ENCODE data around the gene TENT5C.

Gene TENT5C

DNA sequence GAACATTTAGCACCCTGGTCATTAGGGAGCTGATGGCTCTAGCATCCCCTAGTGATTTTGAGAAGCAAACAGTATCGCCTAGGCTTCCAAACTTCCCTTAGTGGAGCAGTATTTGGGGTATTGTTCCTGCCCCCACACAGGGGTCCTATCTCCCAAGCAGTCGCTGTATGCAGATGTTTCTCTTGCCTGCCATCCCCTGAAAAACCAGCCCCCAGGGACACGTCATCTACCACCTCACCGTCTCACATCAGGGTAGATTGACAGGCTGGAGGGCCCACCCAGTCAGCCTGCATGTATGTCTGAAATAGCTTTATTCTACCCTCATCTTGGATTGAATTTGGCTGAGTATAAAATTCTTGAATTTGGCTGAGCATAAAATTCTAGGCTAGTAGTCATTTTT lies 33.9 kb downstream of the TENT5C start:
- CTCF ChIA-PET, result no interaction called here
- TF ChIP-seq ARNT (IDR thresholded peaks at IDR 0.05), result no peak
- TF ChIP-seq BHLHE40 (IDR thresholded peaks at IDR 0.05; ENCODE audit: borderline replicate concordance), result no peak

DNA sequence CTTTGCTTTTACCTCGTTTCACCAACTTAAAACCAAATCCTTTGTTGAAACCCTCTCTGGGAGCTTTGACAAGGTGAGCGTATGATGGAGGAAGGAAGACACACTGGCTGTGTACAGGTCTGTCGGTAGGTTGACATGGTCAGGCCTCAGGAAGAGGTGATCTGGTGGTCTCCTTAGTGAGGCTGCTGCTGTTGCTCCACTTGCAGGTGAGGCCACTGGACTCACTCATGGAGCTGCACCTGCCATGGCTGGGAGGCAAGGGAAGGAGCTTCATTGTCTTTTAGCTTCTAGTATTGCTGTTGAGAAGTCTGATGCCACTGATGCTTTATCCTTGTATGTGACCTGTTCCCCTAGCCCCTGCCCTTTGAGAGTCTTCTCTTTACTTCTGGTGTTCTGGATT lies 35.7 kb downstream of the TENT5C start:
- TF ChIP-seq FOXM1 (IDR thresholded peaks at IDR 0.05; ENCODE audit: borderline replicate concordance) (no peak), L3MBTL2 (conservative IDR thresholded peaks at IDR 0.05) (no peak), ZNF384 (IDR thresholded peaks at IDR 0.05) (no peak), BHLHE40 (IDR thresholded peaks at IDR 0.05; ENCODE audit: borderline replicate concordance) (no peak), HDGF (IDR thresholded peaks at IDR 0.05; ENCODE audit: borderline replicate concordance) (no peak)
- ChIA-PET CTCF (no interaction called here), POLR2A (no interaction called here)
- DNase-seq (ENCODE audit: extremely low spot score), result no peak

More for the DNA sequence above, 33.9 kb downstream of the TENT5C start:
- no peak for DNase-seq (ENCODE audit: extremely low spot score)
- POLR2A ChIA-PET, result no interaction called here

- DNase-seq (ENCODE audit: extremely low spot score), result no peak
- ChIA-PET CTCF (no interaction called here), POLR2A (no interaction called here)
- no peak for TF ChIP-seq SP1 (IDR thresholded peaks at IDR 0.05)
- TF ChIP-seq HDGF (IDR thresholded peaks at IDR 0.05; ENCODE audit: borderline replicate concordance), result no peak
- no peak for TF ChIP-seq ELF4 (IDR thresholded peaks at IDR 0.05)
- TF ChIP-seq TARDBP (IDR thresholded peaks at IDR 0.05), result no peak
- no peak for TF ChIP-seq FOXM1 (IDR thresholded peaks at IDR 0.05; ENCODE audit: borderline replicate concordance)
- no peak for TF ChIP-seq CTBP1 (IDR thresholded peaks at IDR 0.05; ENCODE audit: borderline replicate concordance)
- no peak for TF ChIP-seq NFRKB (IDR thresholded peaks at IDR 0.05)
Observed at GRCh38 chr1:117642963-117643362, 37.1 kb downstream of the TENT5C start.

DNA sequence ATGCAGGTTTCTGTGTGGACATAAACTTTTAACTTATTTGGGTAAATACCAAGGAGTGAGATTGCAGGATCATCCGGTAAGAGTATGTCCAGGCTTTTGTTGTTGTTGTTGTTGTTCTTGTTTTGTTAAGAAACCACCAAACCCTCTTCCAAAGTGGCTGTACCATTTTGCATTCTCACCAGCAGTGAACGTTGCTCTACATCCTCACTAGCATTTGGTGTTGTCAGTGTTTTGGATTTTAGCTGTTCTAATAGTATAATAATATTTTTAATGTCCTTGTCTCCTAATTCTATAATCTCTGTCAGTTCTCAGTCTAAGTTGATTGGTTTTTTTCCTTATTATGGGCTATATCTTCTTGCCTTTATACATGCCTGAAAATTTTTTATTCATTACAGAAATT lies 37.8 kb downstream of the TENT5C start:
- CTCF ChIA-PET, result interaction anchor here (0.7 kb wide), 1 partner anchor 18 kb away, joined by 3 read pairs; no protein-coding TSS in a partner anchor
- POLR2A ChIA-PET, result no interaction called here
- TF ChIP-seq FOXA1 (IDR thresholded peaks at IDR 0.05) (no peak), FOXM1 (IDR thresholded peaks at IDR 0.05; ENCODE audit: borderline replicate concordance) (no peak), NFRKB (IDR thresholded peaks at IDR 0.05) (no peak), L3MBTL2 (conservative IDR thresholded peaks at IDR 0.05) (no peak), ZNF384 (IDR thresholded peaks at IDR 0.05) (no peak), SUZ12 (IDR thresholded peaks at IDR 0.05) (no peak), CTBP1 (IDR thresholded peaks at IDR 0.05; ENCODE audit: borderline replicate concordance) (no peak), LEF1 (IDR thresholded peaks at IDR 0.05; ENCODE audit: borderline replicate concordance) (no peak), ELF4 (IDR thresholded peaks at IDR 0.05) (no peak), HDGF (IDR thresholded peaks at IDR 0.05; ENCODE audit: borderline replicate concordance) (no peak), ARNT (IDR thresholded peaks at IDR 0.05) (no peak), PKNOX1 (IDR thresholded peaks at IDR 0.05) (no peak), SP1 (IDR thresholded peaks at IDR 0.05) (no peak), TARDBP (IDR thresholded peaks at IDR 0.05) (no peak)
- DNase-seq (ENCODE audit: extremely low spot score), result no peak

- ChIA-PET CTCF (no interaction called here), POLR2A (no interaction called here)
- DNase-seq (ENCODE audit: extremely low spot score), result no peak
- TF ChIP-seq NFRKB (IDR thresholded peaks at IDR 0.05) (no peak), FOXA1 (IDR thresholded peaks at IDR 0.05) (no peak), ZNF384 (IDR thresholded peaks at IDR 0.05) (no peak), ARNT (IDR thresholded peaks at IDR 0.05) (no peak), FOXK2 (IDR thresholded peaks at IDR 0.05) (no peak), L3MBTL2 (conservative IDR thresholded peaks at IDR 0.05) (no peak), LEF1 (IDR thresholded peaks at IDR 0.05; ENCODE audit: borderline replicate concordance) (no peak), FOXM1 (IDR thresholded peaks at IDR 0.05; ENCODE audit: borderline replicate concordance) (no peak), SUZ12 (IDR thresholded peaks at IDR 0.05) (no peak)
Observed at GRCh38 chr1:117644696-117645311, 39.0 kb downstream of the TENT5C start.

- TF ChIP-seq ARNT (IDR thresholded peaks at IDR 0.05) (no peak), LEF1 (IDR thresholded peaks at IDR 0.05; ENCODE audit: borderline replicate concordance) (no peak), FOXK2 (IDR thresholded peaks at IDR 0.05) (no peak), L3MBTL2 (conservative IDR thresholded peaks at IDR 0.05) (no peak), FOXA1 (IDR thresholded peaks at IDR 0.05) (no peak)
- ChIA-PET POLR2A (no interaction called here), CTCF (no interaction called here)
- no peak for DNase-seq (ENCODE audit: extremely low spot score)
Observed at GRCh38 chr1:117645343-117645742, 39.5 kb downstream of the TENT5C start.

DNA sequence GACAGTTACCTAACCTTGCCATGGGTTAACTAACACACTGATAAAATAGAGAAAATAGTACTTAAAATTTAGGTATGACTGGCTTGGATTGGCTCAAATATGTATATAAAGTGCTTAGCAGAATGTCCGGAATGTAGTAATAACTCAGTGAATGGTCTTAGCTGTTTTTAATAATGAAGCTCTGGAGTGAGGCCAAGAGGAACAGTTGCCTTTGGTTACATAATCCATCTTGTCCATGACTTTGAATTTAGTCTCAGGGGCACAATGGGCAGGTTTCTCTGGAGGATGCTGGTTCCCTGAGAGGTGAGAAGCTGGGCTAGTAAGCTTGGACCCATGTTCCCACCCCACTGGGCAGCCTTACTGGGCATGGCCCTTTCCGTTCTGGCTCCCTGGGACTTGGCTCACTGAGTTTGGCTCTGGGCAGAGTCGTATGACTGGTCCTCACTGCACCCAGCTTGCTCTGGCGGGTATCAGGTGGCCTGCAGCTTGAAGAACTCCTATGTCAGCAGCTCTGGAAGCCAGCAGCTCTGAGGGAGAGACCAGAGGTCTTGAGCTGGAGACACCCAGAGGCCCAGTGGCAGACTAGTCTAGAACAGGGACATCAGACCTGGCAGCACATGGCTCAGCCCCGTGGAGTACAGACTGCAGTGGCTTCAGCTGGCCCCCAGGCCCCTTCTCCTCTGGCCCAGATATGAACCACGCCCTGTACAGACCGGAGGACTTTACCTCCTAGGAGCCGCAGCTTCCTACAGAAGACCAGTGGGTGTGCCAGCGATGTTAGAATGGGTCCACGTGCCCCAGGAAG lies 40.4 kb downstream of the TENT5C start:
- CTCF ChIA-PET, result no interaction called here
- no peak for TF ChIP-seq BHLHE40 (IDR thresholded peaks at IDR 0.05; ENCODE audit: borderline replicate concordance)
- no peak for TF ChIP-seq ARNT (IDR thresholded peaks at IDR 0.05)
- no peak for TF ChIP-seq TARDBP (IDR thresholded peaks at IDR 0.05)
- no peak for TF ChIP-seq NFRKB (IDR thresholded peaks at IDR 0.05)
- TF ChIP-seq HDGF (IDR thresholded peaks at IDR 0.05; ENCODE audit: borderline replicate concordance), result no peak
- no peak for TF ChIP-seq ZNF384 (IDR thresholded peaks at IDR 0.05)
- no peak for TF ChIP-seq LEF1 (IDR thresholded peaks at IDR 0.05; ENCODE audit: borderline replicate concordance)
- TF ChIP-seq ELF4 (IDR thresholded peaks at IDR 0.05), result no peak
- no peak for TF ChIP-seq SUZ12 (IDR thresholded peaks at IDR 0.05)
- TF ChIP-seq PKNOX1 (IDR thresholded peaks at IDR 0.05), result no peak
- POLR2A ChIA-PET, result no interaction called here
- DNase-seq (ENCODE audit: extremely low spot score), result no peak

All from HEK293T (cell line).